GM19438 (cell line): Measurements from ENCODE around the gene RNF224.

Experiments used
- ATAC-seq: cut with Tn5 transposase; IDR thresholded peaks from one replicate; pipeline ENCODE4 v1.9.1; 2021; ENCODE audit warnings: low read depth; ENCODE audit not compliant: unreplicated experiment

RNF224 gene

DNA sequence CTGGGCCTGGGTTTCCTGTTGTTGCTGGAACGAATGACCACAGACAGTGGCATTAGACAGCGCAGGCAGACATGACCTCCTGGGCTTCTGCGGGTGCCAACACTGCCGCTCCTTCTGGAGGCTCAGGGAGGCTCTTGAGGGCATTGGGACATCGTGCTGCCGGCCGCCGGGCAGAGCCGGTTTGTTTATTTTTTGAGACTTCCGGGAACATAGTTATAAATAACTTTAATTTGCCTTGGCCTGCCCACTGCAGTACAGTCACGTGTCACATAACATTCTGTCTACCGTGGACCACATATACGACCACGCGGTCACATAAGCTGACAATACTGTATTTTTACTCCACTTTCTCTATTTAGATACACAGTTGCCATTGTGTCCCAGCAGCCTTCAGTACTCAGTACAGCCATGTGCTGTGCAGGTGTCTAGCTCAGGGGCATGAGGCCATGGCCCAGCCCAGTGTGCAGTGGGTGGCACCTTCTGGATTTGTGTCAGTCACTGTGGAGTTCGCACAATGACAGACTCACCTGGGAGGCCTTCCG, 42.0 kb downstream of the RNF224 start:
- ATAC-seq, result no peak

DNA sequence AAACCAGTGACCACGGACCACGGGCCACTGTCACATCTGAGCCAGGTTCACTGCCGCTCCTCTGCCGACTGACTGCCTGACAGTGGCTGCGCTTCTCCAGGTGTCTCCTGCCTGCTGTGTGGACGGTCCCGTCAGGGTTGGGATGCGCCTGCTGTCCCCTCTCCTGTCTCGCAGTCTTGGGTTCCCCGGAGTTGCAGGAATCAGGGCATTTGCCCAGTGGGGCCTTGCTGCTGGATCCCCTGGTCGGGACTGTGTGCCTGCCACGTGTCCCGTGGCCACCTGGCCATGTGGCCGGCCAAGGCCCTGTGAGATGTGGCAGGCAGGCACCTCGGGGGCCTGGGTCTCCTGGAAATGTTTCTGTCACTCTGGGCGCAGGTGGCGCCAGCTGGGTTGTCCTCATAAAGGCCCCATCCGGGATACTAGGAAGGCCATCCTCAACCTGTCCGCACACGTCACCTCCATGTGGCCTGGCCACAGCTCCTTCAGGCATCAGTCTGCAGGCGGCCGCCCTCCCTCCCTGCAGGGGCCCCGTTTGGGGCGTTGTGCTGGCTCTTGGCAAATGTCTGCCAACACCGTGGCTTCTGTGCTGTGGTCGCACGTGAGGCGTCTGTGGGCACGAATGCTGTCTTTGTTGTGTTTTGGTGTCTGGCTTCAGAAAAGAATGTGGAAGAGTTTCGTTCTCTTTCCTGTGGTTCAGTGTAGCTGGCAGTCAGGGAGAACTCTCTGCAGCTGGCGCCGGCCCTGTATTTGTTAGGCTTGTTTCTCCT, 43.8 kb downstream of the RNF224 start:
- ATAC-seq, result no peak

DNA sequence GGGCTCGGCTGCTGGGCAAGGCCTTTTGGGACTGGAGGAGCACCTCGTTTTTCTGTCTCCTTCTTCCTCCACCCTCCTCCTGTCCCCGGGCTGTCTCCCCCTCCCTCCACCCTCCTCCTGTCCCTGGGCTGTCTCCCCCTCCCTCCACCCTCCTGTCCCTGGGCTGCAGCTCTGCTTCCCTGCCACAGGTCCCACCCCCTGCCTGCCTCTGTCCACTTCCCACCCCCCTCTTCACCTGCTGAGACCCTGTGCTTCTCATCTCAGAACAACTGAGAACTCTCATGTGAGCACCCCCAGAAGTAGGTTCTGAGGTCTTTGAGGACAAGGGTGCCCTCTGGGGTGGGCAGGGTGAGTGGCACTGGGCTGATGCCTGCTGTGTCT, 44.4 kb downstream of the RNF224 start:
- ATAC-seq, result no peak

DNA sequence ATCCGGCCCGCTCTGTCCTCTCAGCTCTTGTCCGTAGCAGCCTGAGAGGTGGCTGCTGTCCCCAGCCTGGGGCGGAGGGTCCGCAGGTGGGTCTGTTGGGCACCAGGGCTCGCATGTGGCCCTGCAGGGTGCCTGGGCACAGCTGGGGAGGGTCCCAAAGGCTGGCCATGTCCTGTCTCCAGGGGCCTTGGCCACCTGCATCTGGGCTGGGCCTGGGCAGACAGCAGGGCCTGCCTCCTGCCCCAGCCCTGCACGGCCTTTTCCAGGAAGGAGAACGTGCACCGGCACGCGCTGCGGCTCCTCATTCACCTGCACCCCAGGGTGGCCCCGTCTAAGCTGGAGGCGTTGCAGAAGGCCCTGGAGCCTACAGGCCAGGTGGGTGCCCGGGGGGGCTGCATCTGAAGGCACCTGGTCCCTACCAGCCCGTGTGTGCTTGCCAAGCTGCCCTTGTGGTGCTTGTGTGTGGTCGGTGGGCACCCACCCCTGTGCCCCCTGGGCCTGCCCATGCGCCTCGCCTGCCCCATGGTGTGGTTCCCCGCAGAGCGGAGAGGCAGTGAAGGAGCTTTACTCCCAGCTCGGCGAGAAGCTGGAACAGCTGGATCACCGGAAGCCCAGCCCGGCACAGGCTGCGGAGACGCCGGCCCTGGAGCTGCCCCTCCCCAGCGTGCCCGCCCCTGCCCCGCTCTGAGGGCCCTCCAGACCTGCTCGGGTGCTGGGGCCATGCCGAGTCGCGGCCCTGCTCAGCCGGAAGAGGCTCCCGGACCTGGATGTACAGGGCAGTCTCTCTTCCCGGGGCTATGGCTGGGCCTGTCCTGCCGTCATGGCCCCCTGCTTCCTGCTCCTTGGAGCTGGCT, 45.2 kb downstream of the RNF224 start:
- no peak for ATAC-seq

DNA sequence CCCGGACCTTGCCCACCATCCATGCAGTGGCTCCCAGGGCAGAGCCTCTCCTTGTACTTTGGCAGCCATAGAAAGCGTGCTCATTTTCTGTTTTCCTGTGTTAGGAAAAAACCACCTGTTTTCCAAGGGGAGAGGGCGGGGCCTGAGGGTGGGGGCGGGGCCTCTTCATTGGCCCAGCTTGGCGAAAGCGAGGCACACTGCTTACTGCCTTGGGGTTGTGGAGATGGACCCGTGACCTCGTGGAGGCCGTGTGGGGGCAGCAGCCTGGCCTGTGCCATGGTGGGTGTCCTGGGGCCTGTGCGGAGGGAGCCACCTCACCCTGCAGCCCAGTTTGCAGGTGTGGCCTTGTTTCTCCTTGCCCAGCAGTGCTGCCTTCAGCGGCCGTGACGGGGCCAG, 45.8 kb downstream of the RNF224 start:
- no peak for ATAC-seq

DNA sequence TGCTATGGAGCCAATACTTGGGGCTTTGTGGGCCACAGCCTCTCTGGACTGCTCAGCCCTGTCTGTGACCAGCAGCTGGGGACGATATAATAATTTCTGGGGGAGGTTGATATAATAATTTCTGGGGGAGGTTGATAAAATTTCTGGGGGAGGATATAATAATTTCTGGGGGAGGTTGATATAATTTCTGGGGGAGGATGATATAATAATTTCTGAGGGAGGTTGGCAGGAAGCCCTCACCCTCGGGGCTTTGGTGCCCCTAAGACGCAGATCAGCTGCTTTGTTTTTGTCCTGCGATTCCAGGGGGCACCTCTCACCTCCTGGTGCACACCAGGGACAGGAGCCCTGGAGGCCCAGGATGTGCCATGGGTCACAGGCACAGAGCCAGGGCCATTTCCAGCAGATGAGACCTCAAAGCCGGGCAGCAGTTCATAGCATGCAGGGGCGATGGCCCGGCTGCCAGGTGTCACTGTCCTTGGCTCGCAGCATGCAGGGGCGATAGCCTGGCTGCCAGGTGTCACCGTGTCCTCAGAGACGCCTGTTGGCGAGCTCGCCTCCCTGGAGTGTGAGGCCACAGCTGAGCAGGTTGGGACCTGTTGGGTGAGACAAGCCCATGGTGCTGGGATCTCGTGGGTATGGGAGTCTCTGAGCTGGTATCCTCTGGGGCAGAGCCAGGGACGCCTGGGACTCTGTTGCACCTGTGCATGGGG, 46.5 kb downstream of the RNF224 start:
- no peak for ATAC-seq

DNA sequence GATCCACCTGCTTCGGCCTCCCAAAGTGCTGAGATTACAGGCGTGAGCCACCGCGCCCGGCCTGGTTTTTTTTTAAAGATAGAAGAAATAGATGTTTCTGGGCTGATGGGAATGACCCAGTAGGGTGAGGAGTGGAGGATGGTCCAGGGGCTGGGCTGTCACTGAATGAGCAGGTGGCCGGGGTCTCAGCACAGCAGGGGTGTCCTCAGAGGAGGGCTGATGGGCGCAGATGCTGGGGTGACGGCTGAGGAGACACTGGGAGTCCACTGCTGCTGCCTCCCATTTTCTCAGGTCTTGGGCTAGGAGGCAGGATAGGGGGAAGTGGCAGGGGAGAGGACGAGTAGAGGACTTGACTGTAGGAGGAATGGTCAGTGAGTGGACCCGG, 47.9 kb downstream of the RNF224 start:
- ATAC-seq, result no peak

DNA sequence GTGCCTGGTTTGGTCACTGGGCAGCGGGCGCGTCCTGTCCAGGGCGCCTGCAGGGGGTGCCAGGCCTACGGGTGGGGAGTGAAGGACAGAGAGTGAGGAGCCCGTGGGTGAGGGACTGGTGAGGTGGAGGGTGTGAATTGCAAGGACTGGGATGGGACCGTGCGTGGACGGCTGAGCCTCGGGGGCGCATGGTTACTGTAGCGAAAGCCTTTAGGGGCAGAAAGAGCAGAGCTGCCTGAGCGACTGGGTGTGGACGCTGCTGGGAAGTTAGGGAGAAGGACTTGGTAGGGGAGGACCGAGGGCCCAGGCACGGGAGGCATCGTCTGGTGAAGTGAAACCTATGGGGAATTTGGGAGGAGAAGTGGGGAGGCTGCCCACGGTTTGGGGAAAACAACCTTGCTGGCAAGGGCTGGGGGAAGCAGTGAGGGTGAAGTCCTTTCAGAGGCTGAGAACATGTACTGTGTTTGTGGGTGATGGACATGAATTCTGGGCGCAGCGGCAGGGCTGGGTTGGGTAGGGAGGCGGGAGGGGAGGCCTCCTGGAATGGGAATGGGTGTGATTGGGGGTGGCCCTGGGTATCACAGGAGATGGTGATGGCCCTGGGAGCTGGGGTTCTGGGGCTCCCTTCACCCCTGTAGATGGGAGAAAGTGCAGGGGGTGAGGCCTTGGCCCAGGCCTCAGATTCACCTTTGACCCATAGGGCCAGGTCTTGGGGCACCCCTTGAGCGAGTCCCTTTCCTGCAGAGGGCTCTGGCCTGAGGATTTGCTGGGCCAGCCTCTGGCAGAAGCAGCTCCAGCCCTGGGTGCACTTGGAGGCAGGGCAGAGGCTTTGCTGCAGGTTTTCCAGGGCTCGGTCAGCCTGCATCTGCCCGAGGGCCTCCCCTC, 48.5 kb downstream of the RNF224 start:
- ATAC-seq, result no peak

DNA sequence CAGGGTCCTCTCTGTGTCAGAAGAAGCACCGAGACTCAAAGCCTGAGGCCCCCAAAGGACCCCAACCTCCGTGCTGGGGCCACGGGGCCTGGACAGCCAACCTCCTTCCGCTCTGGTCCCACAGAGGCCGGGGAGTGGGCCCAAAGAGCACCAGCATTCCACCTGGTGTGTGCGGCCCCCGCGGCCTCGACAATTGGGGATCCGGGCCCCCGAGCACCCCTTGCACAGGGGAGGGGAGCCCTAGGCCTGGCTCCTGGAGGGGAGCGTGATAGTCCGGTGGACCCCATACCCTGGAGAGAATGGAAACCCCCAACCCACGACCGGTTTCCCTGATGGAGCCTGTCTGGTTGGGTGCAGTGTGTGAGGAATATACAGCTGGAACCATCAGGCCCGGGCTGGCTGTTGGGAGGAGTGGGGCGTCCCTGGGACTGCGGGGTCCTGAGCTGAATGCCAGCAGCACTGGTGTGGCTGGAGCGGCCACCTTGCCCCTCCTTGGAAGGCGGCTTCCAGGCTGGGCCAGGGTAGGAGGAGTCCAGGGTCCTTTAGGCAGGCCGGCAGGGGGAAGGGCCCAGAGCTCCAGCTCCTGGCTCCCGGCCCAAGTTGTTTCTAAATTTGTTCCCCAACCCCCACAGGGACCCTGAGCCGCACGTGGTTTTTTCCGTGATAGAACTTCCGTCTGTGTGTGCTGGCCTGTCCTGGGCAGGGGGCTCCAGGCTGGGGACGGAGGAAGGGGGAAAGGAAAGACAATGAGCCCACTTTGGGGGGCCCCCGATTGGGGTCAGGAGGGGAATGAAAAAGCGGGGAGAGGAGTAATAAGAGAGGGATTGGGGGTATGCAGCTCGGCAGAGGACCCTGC, 49.4 kb downstream of the RNF224 start:
- ATAC-seq, result no peak

DNA sequence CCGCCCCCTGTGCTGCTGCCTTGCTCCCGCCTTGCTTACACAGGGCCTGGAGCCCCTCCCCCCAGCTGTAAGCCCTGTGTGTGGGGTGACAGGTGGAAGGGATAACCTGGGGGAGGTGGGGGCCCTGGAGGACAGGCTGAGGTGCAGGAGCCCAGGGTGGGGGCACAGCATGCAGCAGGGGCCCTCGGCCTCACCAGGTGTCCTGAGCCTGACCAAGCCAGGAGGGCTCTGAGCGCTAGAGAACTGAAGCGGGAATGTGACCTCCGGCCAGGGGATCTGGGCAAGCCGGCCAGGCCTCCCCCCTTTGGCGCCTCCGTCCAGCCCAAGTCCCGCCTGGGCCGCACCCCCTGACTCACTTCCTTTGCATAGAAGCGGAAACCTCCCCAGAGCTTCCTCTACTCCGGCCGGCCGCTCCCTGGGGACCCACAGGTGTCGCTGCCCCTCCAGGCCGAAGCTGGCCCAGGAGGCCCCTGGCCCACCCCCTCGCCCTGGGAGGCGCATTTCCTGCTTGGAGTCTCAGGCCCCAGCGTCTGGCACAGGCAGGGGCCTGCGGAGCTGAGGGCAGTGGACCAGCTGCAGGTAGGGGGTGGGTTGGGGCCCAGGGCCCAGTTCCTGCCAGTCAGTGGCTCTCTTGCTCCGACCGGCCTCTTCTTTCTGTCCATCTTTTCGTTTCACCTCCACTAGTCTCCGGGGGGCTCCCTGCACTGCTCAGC, 50.2 kb downstream of the RNF224 start, which contains the start of gene TOR4A:
Gene TOR4A, plus strand, starts transcription at position 398 of the 713 bp plus-strand sequence. CDS start 964 bp downstream, outside the sequence.
- ATAC-seq, result peak; percentile 65

DNA sequence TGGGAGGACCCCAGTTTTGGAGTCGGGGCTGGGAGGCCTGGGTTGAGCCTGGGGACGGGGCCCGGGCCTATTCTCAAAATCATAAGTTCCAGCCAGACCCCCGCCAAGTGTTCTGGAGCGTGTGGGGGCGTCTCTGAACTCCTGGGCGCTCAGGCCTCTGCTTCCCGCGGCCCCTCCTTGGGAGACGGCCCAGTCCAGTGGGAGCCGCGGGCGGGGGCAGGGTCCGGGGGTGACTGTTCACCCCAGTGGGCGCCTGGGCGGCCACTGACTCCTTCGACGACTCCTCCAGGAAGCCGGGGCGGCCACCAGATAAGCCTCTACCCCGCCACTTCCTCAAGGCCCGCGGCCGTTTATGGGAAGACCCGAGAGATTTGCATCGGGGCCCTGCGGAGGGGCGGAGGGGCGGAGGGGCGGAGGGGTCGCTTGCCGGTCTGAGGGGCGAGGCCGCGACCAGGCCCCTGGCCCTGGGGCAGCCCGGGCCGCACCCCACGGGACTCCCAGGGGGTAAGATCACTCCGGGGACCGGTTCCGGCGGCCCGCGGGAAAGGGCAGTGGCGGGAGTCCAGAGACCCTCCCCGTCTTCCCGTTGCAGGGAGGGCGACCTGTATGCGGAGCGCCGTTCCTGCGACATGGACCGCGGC, 50.9 kb downstream of the RNF224 start:
- ATAC-seq, result peak; percentile 5
